ENCODE data around the gene PPP4C.

The PPP4C gene

GRCh38 chr16:30091474-30092372 is 15.9 kb downstream of the PPP4C start, which contains the start of gene TBX6:
TBX6 (minus strand) TSS chr16:30091924; CDS start chr16:30091193, 731 bp downstream.
- Mint-ChIP-seq H3K27me3 (ENCODE audit: low read depth) (no peaks in the 10 kb centered on the region), H3K27ac (peak within 1 kb of the TSS; percentile 97), H3K4me1 (ENCODE audit: low read depth) (peaks cover 40% of the 10 kb centered on the region), H3K4me3 (peak within 1 kb of the TSS; percentile 86), H3K36me3 (ENCODE audit: low read depth) (peaks cover 26% of the 10 kb centered on the region), H3K9me3 (peaks cover under 1% of the 10 kb centered on the region)
- peak; percentile 96 for DNase-seq (ENCODE audit: low spot score)

DNA sequence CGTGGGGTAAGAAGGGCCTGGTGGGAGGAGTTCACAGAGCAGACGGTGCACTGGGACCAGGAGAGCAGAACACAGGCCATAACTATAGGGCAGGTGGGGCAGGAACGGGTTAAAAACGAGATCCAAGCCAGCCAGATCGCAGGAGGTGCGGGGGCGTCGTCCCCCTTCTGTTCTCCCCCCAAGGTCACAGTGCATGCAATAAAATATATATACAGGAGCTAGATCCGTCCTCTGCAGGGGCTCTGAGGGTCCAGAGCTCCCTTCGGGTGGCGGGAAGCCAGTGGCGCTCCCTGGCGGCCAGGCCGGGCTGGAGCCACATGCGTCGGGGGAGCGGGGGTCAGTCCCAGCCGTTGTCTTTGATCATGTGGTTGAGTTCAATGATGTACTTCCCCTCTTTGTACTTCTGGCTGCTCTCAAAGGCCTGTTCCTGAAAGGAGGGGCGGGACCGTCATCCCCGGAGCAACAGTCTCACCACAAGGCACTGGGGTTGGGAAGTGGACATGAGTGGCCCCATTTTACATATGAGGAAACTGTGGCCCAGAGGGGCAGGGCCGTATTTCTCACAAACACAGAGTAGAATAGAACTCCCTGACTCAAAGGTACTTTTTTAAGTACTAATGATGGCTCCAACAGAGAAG is 16.7 kb downstream of the PPP4C start:
- peak; percentile 84 for DNase-seq (ENCODE audit: low spot score)
- Mint-ChIP-seq H3K4me1 (ENCODE audit: low read depth) (peaks cover 42% of the 10 kb centered on the region), H3K4me3 (peak overlapping the region; percentile 86), H3K27ac (peak overlapping the region; percentile 97), H3K27me3 (ENCODE audit: low read depth) (no peaks in the 10 kb centered on the region), H3K9me3 (peaks cover 8% of the 10 kb centered on the region), H3K36me3 (ENCODE audit: low read depth) (peaks cover 27% of the 10 kb centered on the region)

GRCh38 chr16:30094541-30095165 is 18.9 kb downstream of the PPP4C start:
- peak overlapping the region; percentile 88 for H3K27ac Mint-ChIP-seq
- H3K4me1 Mint-ChIP-seq (ENCODE audit: low read depth): peaks cover 37% of the 10 kb centered on the region
- H3K36me3 Mint-ChIP-seq (ENCODE audit: low read depth): peaks cover 33% of the 10 kb centered on the region
- DNase-seq (ENCODE audit: low spot score): no peak
- peak overlapping the region; percentile 89 for H3K4me3 Mint-ChIP-seq
- peaks cover 22% of the 10 kb centered on the region for H3K9me3 Mint-ChIP-seq
- H3K27me3 Mint-ChIP-seq (ENCODE audit: low read depth): no peaks in the 10 kb centered on the region

GRCh38 chr16:30095166-30096078 is 19.6 kb downstream of the PPP4C start:
- peak overlapping the region; percentile 88 for H3K27ac Mint-ChIP-seq
- H3K4me3 Mint-ChIP-seq: peak overlapping the region; percentile 89
- DNase-seq (ENCODE audit: low spot score): no peak
- H3K36me3 Mint-ChIP-seq (ENCODE audit: low read depth): peaks cover 33% of the 10 kb centered on the region
- H3K27me3 Mint-ChIP-seq (ENCODE audit: low read depth): no peaks in the 10 kb centered on the region
- peaks cover 29% of the 10 kb centered on the region for H3K4me1 Mint-ChIP-seq (ENCODE audit: low read depth)
- peaks cover 22% of the 10 kb centered on the region for H3K9me3 Mint-ChIP-seq

GRCh38 chr16:30096105-30096861 is 20.5 kb downstream of the PPP4C start, which contains the start of gene YPEL3:
YPEL3 (minus strand) TSS chr16:30096213; CDS start chr16:30095482, 731 bp downstream.
- H3K9me3 Mint-ChIP-seq: peaks cover 22% of the 10 kb centered on the region
- H3K4me3 Mint-ChIP-seq: peak within 1 kb of the TSS; percentile 89
- peak within 1 kb of the TSS; percentile 88 for H3K27ac Mint-ChIP-seq
- H3K4me1 Mint-ChIP-seq (ENCODE audit: low read depth): peaks cover 27% of the 10 kb centered on the region
- no peaks in the 10 kb centered on the region for H3K27me3 Mint-ChIP-seq (ENCODE audit: low read depth)
- H3K36me3 Mint-ChIP-seq (ENCODE audit: low read depth): peaks cover 33% of the 10 kb centered on the region
- DNase-seq (ENCODE audit: low spot score): peak; percentile 91

GRCh38 chr16:30096862-30097563 is 21.2 kb downstream of the PPP4C start:
- Mint-ChIP-seq H3K27ac (peak overlapping the region; percentile 86), H3K36me3 (ENCODE audit: low read depth) (peaks cover 33% of the 10 kb centered on the region)
- DNase-seq (ENCODE audit: low spot score): no peak

DNA sequence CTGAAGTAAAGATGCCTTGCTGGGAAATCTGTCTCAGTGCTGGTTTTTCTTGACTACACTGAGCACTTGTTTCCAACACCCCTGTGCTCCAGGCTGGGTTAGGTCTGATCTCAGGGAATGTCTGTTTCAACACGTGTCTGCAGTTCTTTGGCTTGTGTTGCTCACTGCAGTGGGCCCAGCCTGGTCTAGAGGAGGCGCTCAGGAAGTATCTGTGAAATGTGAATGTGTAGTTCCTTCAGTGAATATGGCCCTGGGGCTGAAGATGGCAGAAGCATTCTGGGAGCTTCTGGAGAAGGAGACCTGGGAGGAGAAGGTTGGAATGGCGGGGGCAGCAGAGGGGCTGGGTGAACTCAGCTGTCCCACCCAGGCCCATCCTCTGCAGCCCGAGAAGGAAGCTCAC is 28.3 kb downstream of the PPP4C start:
- Mint-ChIP-seq H3K4me1 (ENCODE audit: low read depth) (peaks cover 1% of the 10 kb centered on the region), H3K27me3 (ENCODE audit: low read depth) (no peaks in the 10 kb centered on the region), H3K36me3 (ENCODE audit: low read depth) (peaks cover 18% of the 10 kb centered on the region), H3K9me3 (no peaks in the 10 kb centered on the region), H3K27ac (peak overlapping the region; percentile 37), H3K4me3 (no peak overlapping the region)
- DNase-seq (ENCODE audit: low spot score): no peak

More at GRCh38 chr16:30096862-30097563, 21.2 kb downstream of the PPP4C start:
- H3K9me3 Mint-ChIP-seq: peaks cover 22% of the 10 kb centered on the region
- H3K27me3 Mint-ChIP-seq (ENCODE audit: low read depth): no peaks in the 10 kb centered on the region
- H3K4me1 Mint-ChIP-seq (ENCODE audit: low read depth): peaks cover 24% of the 10 kb centered on the region
- H3K4me3 Mint-ChIP-seq: peak overlapping the region; percentile 61

DNA sequence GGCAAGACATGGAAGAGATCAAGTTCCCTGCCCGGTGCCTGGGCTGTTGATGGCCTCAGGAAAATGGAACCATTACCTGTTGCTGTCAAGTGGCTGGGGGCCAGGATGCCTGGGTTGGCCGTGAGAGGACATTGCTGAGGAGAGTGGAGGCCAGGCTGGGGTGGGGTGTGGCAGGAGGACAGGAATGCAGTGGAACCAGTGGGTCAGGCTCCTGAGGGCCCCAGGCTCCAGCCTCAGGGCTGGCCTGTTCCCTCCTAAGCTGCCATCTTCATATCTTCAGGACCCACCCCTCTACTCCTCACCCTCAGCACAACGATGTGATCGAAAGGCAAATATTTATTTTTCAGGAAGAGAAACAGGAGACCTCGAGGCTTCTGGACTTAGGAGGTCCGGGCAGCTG is 28.7 kb downstream of the PPP4C start:
- H3K27ac Mint-ChIP-seq: no peak overlapping the region
- peaks cover 18% of the 10 kb centered on the region for H3K36me3 Mint-ChIP-seq (ENCODE audit: low read depth)
- no peaks in the 10 kb centered on the region for H3K9me3 Mint-ChIP-seq
- no peak for DNase-seq (ENCODE audit: low spot score)
- H3K4me3 Mint-ChIP-seq: no peak overlapping the region
- peaks cover 1% of the 10 kb centered on the region for H3K4me1 Mint-ChIP-seq (ENCODE audit: low read depth)
- H3K27me3 Mint-ChIP-seq (ENCODE audit: low read depth): no peaks in the 10 kb centered on the region

GRCh38 chr16:30108059-30108850 is 32.5 kb downstream of the PPP4C start:
- H3K4me3 Mint-ChIP-seq: no peak overlapping the region
- peaks cover 29% of the 10 kb centered on the region for H3K36me3 Mint-ChIP-seq (ENCODE audit: low read depth)
- no peak for DNase-seq (ENCODE audit: low spot score)

DNA sequence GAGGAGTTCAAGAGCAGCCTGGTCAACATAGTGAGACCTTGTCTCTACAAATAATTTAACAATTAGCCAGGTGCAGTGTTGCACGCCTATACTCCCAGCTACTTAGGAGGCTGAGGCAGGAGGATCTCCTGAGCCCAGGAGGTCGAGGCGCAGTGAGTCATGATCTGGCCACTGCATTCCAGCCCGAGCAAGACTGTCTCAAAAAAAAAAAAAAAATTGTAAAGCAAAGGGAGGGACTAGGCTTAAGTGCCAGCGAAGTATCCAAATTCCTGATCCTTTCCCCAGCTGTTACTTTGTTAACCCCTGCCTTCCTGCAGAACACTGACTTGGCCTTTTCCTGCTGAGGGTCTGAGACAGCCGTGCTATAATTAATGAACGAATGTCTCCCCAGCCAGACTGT is 34.9 kb downstream of the PPP4C start:
- no peak overlapping the region for H3K27ac Mint-ChIP-seq
- H3K9me3 Mint-ChIP-seq: no peaks in the 10 kb centered on the region
- no peak overlapping the region for H3K4me3 Mint-ChIP-seq
- no peak for DNase-seq (ENCODE audit: low spot score)
- H3K36me3 Mint-ChIP-seq (ENCODE audit: low read depth): peaks cover 20% of the 10 kb centered on the region
- no peaks in the 10 kb centered on the region for H3K27me3 Mint-ChIP-seq (ENCODE audit: low read depth)
- H3K4me1 Mint-ChIP-seq (ENCODE audit: low read depth): peaks cover 3% of the 10 kb centered on the region

More at GRCh38 chr16:30108059-30108850, 32.5 kb downstream of the PPP4C start:
- Mint-ChIP-seq H3K27ac (no peak overlapping the region), H3K4me1 (ENCODE audit: low read depth) (peaks cover 4% of the 10 kb centered on the region), H3K27me3 (ENCODE audit: low read depth) (no peaks in the 10 kb centered on the region), H3K9me3 (no peaks in the 10 kb centered on the region)

DNA sequence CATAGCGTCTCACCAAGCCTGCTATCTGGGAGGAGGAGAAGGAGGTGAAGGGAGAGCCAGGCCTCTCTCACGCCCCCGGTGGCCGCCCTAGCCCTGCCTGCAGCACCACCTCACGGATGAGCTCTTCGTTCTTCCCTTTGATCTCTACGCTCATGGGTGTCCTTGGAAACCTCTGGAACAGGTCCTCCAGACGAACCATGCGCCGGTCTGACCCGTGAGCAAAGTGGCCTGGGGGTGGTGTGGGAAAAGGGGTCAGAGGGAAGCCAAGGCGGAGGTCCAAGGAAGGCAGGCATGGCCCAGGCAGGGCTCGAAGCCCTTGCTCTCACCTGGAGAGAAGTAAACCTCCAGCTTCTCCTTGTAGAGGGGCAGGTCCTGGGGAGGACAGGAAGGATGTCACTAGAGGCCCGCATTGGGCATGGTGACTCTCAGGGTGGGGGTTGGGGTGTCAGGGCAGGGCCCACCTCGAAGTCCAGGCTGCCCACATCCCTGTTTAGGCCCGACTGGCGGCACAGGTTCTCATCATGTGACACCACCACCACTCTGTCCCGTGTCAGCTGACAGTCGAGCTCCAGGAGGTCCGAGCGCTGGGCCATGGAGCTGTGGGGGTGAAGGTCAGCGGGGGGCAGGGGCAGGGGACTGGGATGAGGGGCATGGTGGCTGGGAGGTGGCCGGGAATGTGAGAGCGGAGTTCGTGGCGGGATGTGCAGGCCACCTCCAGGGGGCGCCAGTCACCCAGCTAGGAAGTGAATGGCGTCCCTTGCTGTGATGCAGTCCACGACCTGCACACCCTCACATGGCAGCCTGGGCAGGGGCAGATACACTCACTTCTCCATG is 36.6 kb downstream of the PPP4C start:
- peaks cover 18% of the 10 kb centered on the region for H3K36me3 Mint-ChIP-seq (ENCODE audit: low read depth)

More for the DNA sequence above, 36.6 kb downstream of the PPP4C start:
- peak; percentile 56 for DNase-seq (ENCODE audit: low spot score)
- no peaks in the 10 kb centered on the region for H3K27me3 Mint-ChIP-seq (ENCODE audit: low read depth)
- peak overlapping the region; percentile 57 for H3K27ac Mint-ChIP-seq
- no peaks in the 10 kb centered on the region for H3K9me3 Mint-ChIP-seq
- no peak overlapping the region for H3K4me3 Mint-ChIP-seq
- H3K4me1 Mint-ChIP-seq (ENCODE audit: low read depth): peaks cover 3% of the 10 kb centered on the region
